Transverse colon (tissue), 4 donors: ENCODE results near the gene DMXL1. TPM values are rescaled to one million over a fixed set of nuclear protein-coding genes. Genes with fewer than 3 reads are reported as not detected.

Experiments used
- DNase-seq: peaks from one replicate; pipeline ENCODE4 v3.0.0-alpha.2; 2019
- H3K27ac ChIP-seq, 4 donors: fragments of 200-600 bp; sonication (generic); 2 replicates each; pipeline ENCODE4 v1.5.1; 2016 to 2018; ENCODE audit warnings: inconsistent platforms in 4 of 4
- H3K27me3 ChIP-seq: fragments of 200-600 bp; sonication (generic); 2 replicates; pipeline ENCODE4 v1.5.1; 2017; ENCODE audit warnings: inconsistent platforms
- H3K36me3 ChIP-seq, 4 donors: fragments of 200-600 bp; sonication (generic); 2 replicates each; pipeline ENCODE4 v1.5.1; 2017 to 2019; ENCODE audit warnings: inconsistent platforms in 4 of 4
- H3K4me1 ChIP-seq, 4 donors: fragments of 200-600 bp; sonication (generic); 2 replicates each; pipeline ENCODE4 v1.5.1; 2017 to 2020; ENCODE audit warnings: inconsistent platforms in 4 of 4
- H3K4me3 ChIP-seq, 4 donors: fragments of 200-600 bp; sonication (generic); 1 replicate in 1 of 4; 2 replicates in 3 of 4; pipeline versions ENCODE4 v1.5.1 to v1.6.1; 2017 to 2019; ENCODE audit warnings: inconsistent platforms in 4 of 4
- H3K9me3 ChIP-seq, 2 donors: fragments of 200-600 bp; sonication (generic); 2 replicates each; pipeline ENCODE4 v1.5.1; 2017 to 2019; ENCODE audit warnings: inconsistent platforms in 2 of 2
- CTCF ChIP-seq, 5 experiments: fragments of 200-600 bp in 3 of 5; fragments of 450-650 bp in 2 of 5; sonication (generic) in 3 of 5; IDR thresholded peaks; 1 replicate in 2 of 5; 2 replicates in 3 of 5; pipeline ENCODE4 v1.5.1; 2016 to 2017; ENCODE audit warnings: antibody characterized with exemption in 5 of 5, inconsistent platforms in 3 of 5, mild to moderate bottlenecking in 2 of 5, moderate library complexity in 1 of 5
- EP300 ChIP-seq: sonication (generic); formaldehyde crosslinking; IDR thresholded peaks from one replicate; pipeline ENCODE4 v1.6.1; 2017; ENCODE audit warnings: antibody characterized with exemption, low read depth
- POLR2A ChIP-seq: fragments of 450-650 bp; IDR thresholded peaks from one replicate; pipeline ENCODE4 v1.6.1; 2016; ENCODE audit warnings: antibody characterized with exemption, mild to moderate bottlenecking, moderate library complexity
- POLR2AphosphoS5 ChIP-seq, 3 donors: sonication (generic); formaldehyde crosslinking; IDR thresholded peaks; one replicate each; pipeline ENCODE4 v1.6.1; 2016; ENCODE audit warnings: antibody characterized with exemption in 3 of 3
- WGBS, 2 donors: methylation state at CpG; one replicate each; pipeline ENCODE4 v1.1.5; 2018; ENCODE audit warnings: low coverage in 1 of 2; 5-methylcytosine and 5-hydroxymethylcytosine counted together
- in situ Hi-C, 4 donors: fragments of 200-750 bp; cut with MboI; loops; one replicate each; pipeline versions ENCODE4 v1.15.0 to v1.15.1; 2017; ENCODE audit warnings: low sequenced_read_pairs in 3 of 4, low pct_ligation_motif_present in 1 of 4, low pct_unique_long_range_greater_than_20kb in 1 of 4
- intact Hi-C: fragments of 100-400 bp; cut with DNase I; formaldehyde crosslinking; loops from one replicate; pipeline ENCODE4 v1.15.1; 2023; ENCODE audit warnings: low total_unique reads
- total RNA-seq, 4 donors: library from RNA; depleted of rRNA; stranded (reverse); fragments of >200 nt; gene quantifications; one replicate each; pipeline ENCODE4 v1.1.0, GENCODE V29; 2016

DMXL1 gene
- total RNA-seq, 4 donors from 2014 or later = 44.6 to 84.8 (median 58.2) TPM

GRCh38 chr5:119079318-119079921 lies 8.5 kb downstream of the DMXL1 start:
- no peak for DNase-seq
- 71 to 75% methylated on average over 1 to 3 of the region's 3 CpGs for WGBS, 2 donors
- H3K4me1 ChIP-seq = peaks cover 6 to 39% (median 10%) of the 10 kb centered on the region in 4 donors
- H3K36me3 ChIP-seq = no peaks in the 10 kb centered on the region
- no peaks in the 10 kb centered on the region for H3K9me3 ChIP-seq
- in situ Hi-C loops (no loop called here), intact Hi-C loops (no loop called here)
- H3K27me3 ChIP-seq = no peaks in the 10 kb centered on the region
- TF ChIP-seq CTCF (IDR thresholded peaks at IDR 0.05) (no peak), EP300 (no peak), POLR2AphosphoS5 (IDR thresholded peaks at IDR 0.05) (no peak), POLR2A (no peak)
- no peak overlapping the region for H3K4me3 ChIP-seq
- H3K27ac ChIP-seq = no peak overlapping the region

- H3K27me3 ChIP-seq = no peaks in the 10 kb centered on the region
- H3K4me3 ChIP-seq = no peak overlapping the region
- no peak overlapping the region for H3K27ac ChIP-seq
- intact Hi-C loops (no loop called here), in situ Hi-C loops (no loop called here)
- H3K4me1 ChIP-seq = peaks cover 3 to 25% (median 8%) of the 10 kb centered on the region in 4 donors
- TF ChIP-seq EP300 = no peak
- TF ChIP-seq POLR2A = no peak
- no peak for TF ChIP-seq POLR2AphosphoS5 (IDR thresholded peaks at IDR 0.05)
- no peak for TF ChIP-seq CTCF (IDR thresholded peaks at IDR 0.05)
- H3K36me3 ChIP-seq = no peaks in the 10 kb centered on the region
- 87% methylated on average over 1 of the region's 1 CpG; no CpG with 5 or more reads in 1 of the 2 donors for WGBS, 2 donors
- DNase-seq = no peak
- H3K9me3 ChIP-seq = no peaks in the 10 kb centered on the region
Observed at GRCh38 chr5:119080936-119081335, 10.0 kb downstream of the DMXL1 start.

- H3K27ac ChIP-seq = no peak overlapping the region
- intact Hi-C loops = no loop called here
Observed at GRCh38 chr5:119082691-119083090, 11.8 kb downstream of the DMXL1 start.

GRCh38 chr5:119083679-119084078 lies 12.8 kb downstream of the DMXL1 start:
- no peak for DNase-seq
- H3K36me3 ChIP-seq = no peaks in the 10 kb centered on the region
- in situ Hi-C loops = no loop called here
- no peak overlapping the region for H3K4me3 ChIP-seq
- no peak overlapping the region for H3K27ac ChIP-seq
- no peaks in the 10 kb centered on the region for H3K27me3 ChIP-seq
- no peaks in the 10 kb centered on the region for H3K9me3 ChIP-seq
- intact Hi-C loops = no loop called here
- no peak for TF ChIP-seq CTCF (IDR thresholded peaks at IDR 0.05)
- TF ChIP-seq POLR2AphosphoS5 (IDR thresholded peaks at IDR 0.05) = no peak
- no peak for TF ChIP-seq POLR2A
- no peak for TF ChIP-seq EP300
- WGBS, 2 donors = 89 to 91% methylated on average over 3 of the region's 3 CpGs
- H3K4me1 ChIP-seq = peaks cover 3 to 17% (median 8%) of the 10 kb centered on the region in 4 donors

More at GRCh38 chr5:119082691-119083090, 11.8 kb downstream of the DMXL1 start:
- Histone ChIP-seq H3K9me3 (no peaks in the 10 kb centered on the region), H3K4me1 (peaks cover 0 to 14% (median 2%) of the 10 kb centered on the region in 4 donors), H3K4me3 (no peak overlapping the region), H3K27me3 (no peaks in the 10 kb centered on the region), H3K36me3 (no peaks in the 10 kb centered on the region)
- 76 to 81% methylated on average over 3 of the region's 3 CpGs for WGBS, 2 donors
- no peak for DNase-seq
- TF ChIP-seq EP300 (no peak), POLR2A (no peak), CTCF (IDR thresholded peaks at IDR 0.05) (no peak), POLR2AphosphoS5 (IDR thresholded peaks at IDR 0.05) (no peak)
- in situ Hi-C loops = no loop called here
